HepG2 (cell line): ENCODE results near the gene RPS19BP1. TPM values are rescaled to one million over a fixed set of nuclear protein-coding genes. Genes with fewer than 3 reads are reported as not detected.
A peak's percentile ranks its signal among the peaks of the same experiment; 100 is the strongest.

Source experiments
- ATAC-seq: fragments of 200-7000 bp; cut with Tn5 transposase; 3 replicates; pipeline ENCODE4 v1.9.1; 2020; ENCODE audit warnings: mild to moderate bottlenecking, moderate library complexity
- BruUV-seq: library from RNA; stranded (reverse); fragments of 400-500 nt; replicated peaks from 2 replicates; lab custom pipeline; 2021; lab: Mats Ljungman, UMichigan
- CTCF ChIA-PET: fragments of 300-600 bp; formaldehyde crosslinking; extraction: SDS; loops from one replicate; lab custom pipeline; 2021; ENCODE audit warnings: low total read pairs, inconsistent platforms, low intra/inter-chr PET ratio; lab: Yijun Ruan, JAX
- POLR2A ChIA-PET: fragments of 350-600 bp; sonication (Branson Sonifier 250); formaldehyde crosslinking; loops from one replicate; lab custom pipeline; 2020; ENCODE audit warnings: antibody characterized with exemption, inconsistent platforms; lab: Yijun Ruan, JAX
- DNase-seq: peaks from one replicate; pipeline ENCODE4 v3.0.0-alpha.2; 2015; ENCODE audit warnings: low spot score
- FAIRE-seq: peaks from 3 replicates; lab custom pipeline; 2011; peaks lifted over from hg19 to GRCh38; lab: Jason Lieb, UNC
- H2AFZ ChIP-seq: one replicate; pipeline ENCODE4 v1.6.1; 2011; ENCODE audit warnings: low read length, inconsistent platforms
- H3K27ac ChIP-seq: fragments of 300-600 bp; 3 replicates; pipeline ENCODE4 v1.8.0; 2011; ENCODE audit warnings: mixed run types, mild to moderate bottlenecking, mixed read lengths, low read length, inconsistent platforms; ENCODE audit not compliant: insufficient read depth; ENCODE audit errors: extremely low read length
- H3K27me3 ChIP-seq, 2 experiments: fragments of 200-600 bp in 1 of 2; 2 replicates in 1 of 2; 3 replicates in 1 of 2; pipeline versions ENCODE4 v1.6.0 to v1.8.0; 2011; ENCODE audit warnings: low read length in 2 of 2, mild to moderate bottlenecking in 2 of 2, moderate library complexity in 2 of 2, inconsistent platforms in 1 of 2; ENCODE audit not compliant: insufficient read depth in 2 of 2, control insufficient read depth in 1 of 2
- H3K36me3 ChIP-seq, 2 experiments: fragments of 200-600 bp in 1 of 2; replicated peaks in 1 of 2; 2 replicates in 1 of 2; 3 replicates in 1 of 2; pipeline versions ENCODE4 v1.5.1 to v1.8.0; 2011; ENCODE audit warnings: low read length in 2 of 2, inconsistent platforms in 1 of 2; ENCODE audit not compliant: insufficient read depth in 2 of 2, control insufficient read depth in 1 of 2
- H3K4me1 ChIP-seq: 2 replicates; pipeline ENCODE4 v1.5.1; 2012; ENCODE audit warnings: low read length, inconsistent platforms; ENCODE audit not compliant: insufficient read depth
- H3K4me2 ChIP-seq: 2 replicates; pipeline ENCODE4 v1.6.0; 2011; ENCODE audit warnings: low read depth, low read length, inconsistent platforms
- H3K4me3 ChIP-seq, 3 experiments: fragments of 200-600 bp in 1 of 3; sonication (generic), shearing (Covaris generic) in 1 of 3; replicated peaks in 1 of 3; 2 replicates each; pipeline ENCODE4 v1.5.1; 2011 to 2016; ENCODE audit warnings: low read length in 3 of 3, inconsistent platforms in 2 of 3, low read depth in 2 of 3, mild to moderate bottlenecking in 2 of 3, control low read depth in 1 of 3, mixed read lengths in 1 of 3; ENCODE audit not compliant: insufficient read depth in 1 of 3
- H3K79me2 ChIP-seq: one replicate; pipeline ENCODE4 v1.6.1; 2011; ENCODE audit warnings: low read length, inconsistent platforms; ENCODE audit not compliant: insufficient read depth
- H3K9ac ChIP-seq: 2 replicates; pipeline ENCODE4 v1.6.0; 2011; ENCODE audit warnings: mild to moderate bottlenecking, low read depth, low read length, inconsistent platforms; ENCODE audit not compliant: insufficient read depth
- H3K9me3 ChIP-seq: 2 replicates; pipeline ENCODE4 v1.5.1; 2012; ENCODE audit warnings: mild to moderate bottlenecking, low read length
- H4K20me1 ChIP-seq: 2 replicates; pipeline ENCODE4 v1.6.0; 2011; ENCODE audit warnings: inconsistent platforms, mild to moderate bottlenecking, low read length, moderate library complexity; ENCODE audit not compliant: insufficient read depth
- AGO2 ChIP-seq: fragments of 200-400 bp; formaldehyde crosslinking; optimal IDR thresholded peaks from 2 replicates; pipeline ENCODE3; 2017; ENCODE audit warnings: mild to moderate bottlenecking, low read depth, low read length, moderate library complexity
- ETV6 ChIP-seq: sonication (generic); formaldehyde crosslinking; conservative IDR thresholded peaks from 2 replicates; pipeline ENCODE4 v1.4.0; 2020; ENCODE audit warnings: missing genetic modification reagents
- KAT7 ChIP-seq: IDR thresholded peaks from 2 replicates; pipeline ENCODE4 v1.6.1; 2018; ENCODE audit warnings: borderline replicate concordance, missing compliant biosample characterization
- SIX1 ChIP-seq: sonication (generic); formaldehyde crosslinking; IDR thresholded peaks from 2 replicates; pipeline ENCODE4 v1.4.0; 2020; ENCODE audit warnings: missing genetic modification reagents, borderline replicate concordance
- XRCC5 ChIP-seq: fragments of 200-400 bp; formaldehyde crosslinking; optimal IDR thresholded peaks from 2 replicates; pipeline ENCODE3; 2017; ENCODE audit warnings: mild to moderate bottlenecking, low read length
- WGBS: methylation state at CpG from one replicate; pipeline ENCODE4 v1.1.6; 2017; ENCODE audit warnings: low lambda C conversion rate; 5-methylcytosine and 5-hydroxymethylcytosine counted together
- in situ Hi-C: cut with HindIII; loops from 2 replicates; pipeline ENCODE4 v1.10.0; 2017; ENCODE audit warnings: low pct_unique_long_range_greater_than_20kb; ENCODE audit not compliant: extremely low pct_ligation_motif_present
- intact Hi-C: fragments of 100-400 bp; cut with micrococcal nuclease; formaldehyde crosslinking; loops from one replicate; pipeline ENCODE4 v1.10.0; 2022; ENCODE audit not compliant: unreplicated experiment
- polyA plus RNA-seq, 8 experiments: library from polyadenylated mRNA; depleted of rRNA in 3 of 8; stranded (reverse) in 7 of 8; unstranded in 1 of 8; fragments of >200 nt; fragmentation: Illumina TruSeq in 4 of 8; extraction: Trizol in 4 of 8; gene quantifications; 2 replicates each; pipeline versions ENCODE4 v1.2.1 to v1.2.3, GENCODE V29; 2011 to 2016; ENCODE audit warnings: low read depth in 4 of 8, missing spikeins in 1 of 8, mixed read lengths in 1 of 8; ENCODE audit not compliant: insufficient read depth in 1 of 8
- total RNA-seq, 5 experiments: library from RNA; depleted of rRNA; stranded (reverse); fragments of >200 nt; fragmentation: Illumina TruSeq; extraction: Trizol; gene quantifications; 2 replicates each; pipeline ENCODE4 v1.2.3, GENCODE V29; 2016; ENCODE audit warnings: low read depth in 1 of 5
- TF ChIP-seq, protein P1 (sequence below): sonication (generic); formaldehyde crosslinking; IDR thresholded peaks from 2 replicates; pipeline ENCODE4 v1.4.0; 2020; ENCODE audit warnings: missing genetic modification reagents
- TF ChIP-seq, protein P2 (sequence below): sonication (generic); formaldehyde crosslinking; IDR thresholded peaks from 2 replicates; pipeline ENCODE4 v1.5.0; 2020; ENCODE audit warnings: mild to moderate bottlenecking, missing genetic modification reagents, moderate library complexity
- TF ChIP-seq, protein P3 (sequence below): sonication (generic); formaldehyde crosslinking; IDR thresholded peaks from 2 replicates; pipeline ENCODE4 v1.4.0; 2020; ENCODE audit warnings: missing genetic modification reagents
- TF ChIP-seq, protein P4 (sequence below): sonication (generic); formaldehyde crosslinking; IDR thresholded peaks from 2 replicates; pipeline ENCODE4 v1.4.0; 2020; ENCODE audit warnings: missing genetic modification reagents, borderline replicate concordance
- TF ChIP-seq, protein P5 (sequence below), 2 experiments: sonication (generic) in 1 of 2; formaldehyde crosslinking in 1 of 2; IDR thresholded peaks; 2 replicates each; pipeline versions ENCODE4 v1.5.1 to v1.6.1; 2011 to 2020; ENCODE audit warnings: borderline replicate concordance in 1 of 2, low read depth in 1 of 2, low read length in 1 of 2, mild to moderate bottlenecking in 1 of 2, missing genetic modification reagents in 1 of 2, moderate library complexity in 1 of 2

RPS19BP1 gene
- total and polyA plus RNA-seq, 2 of the 13 experiments (the other 11 are each of a cell fraction or from before 2014, with no cell fraction given) = 44.3 to 81.3 TPM

DNA sequence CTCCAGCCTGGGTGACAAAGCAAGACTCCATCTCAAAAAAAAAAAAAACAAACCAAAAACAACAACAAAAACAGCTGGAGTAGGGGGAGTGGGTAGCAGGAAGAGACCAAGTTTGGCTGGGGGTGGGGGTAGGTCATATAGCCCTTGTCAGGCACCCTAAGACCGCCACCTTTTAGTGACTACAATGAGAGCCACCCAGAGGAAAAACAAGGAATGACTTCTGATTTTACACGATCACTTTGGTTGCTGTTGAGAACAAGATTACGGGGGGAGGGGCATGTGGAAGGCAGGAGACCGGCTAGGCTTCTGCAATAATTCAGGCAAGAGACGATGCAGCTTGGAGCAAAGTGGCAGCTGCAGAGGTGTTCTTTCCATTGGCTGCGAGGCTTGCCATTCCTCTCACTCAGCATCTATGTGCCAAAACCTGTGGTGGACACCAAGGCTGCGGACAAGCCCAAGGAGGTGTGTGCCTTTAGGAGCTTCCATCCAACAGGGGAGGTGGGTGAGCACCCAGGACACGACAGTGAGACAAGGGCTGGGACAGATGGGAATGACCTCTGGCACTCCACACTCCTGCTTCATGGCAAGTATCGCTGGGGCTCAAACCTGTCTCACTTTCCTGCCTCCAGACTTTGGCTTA is 1.7 kb downstream of the RPS19BP1 start:
- Histone ChIP-seq H3K4me1 (peaks cover 78% of the 10 kb centered on the region), H3K4me2 (peak overlapping the region; percentile 89), H3K4me3 (peak overlapping the region in 2 of 3 experiments; percentile 17 to 80; a peak in 1 of 6 replicates), H3K36me3 (peaks cover 2 to 15% of the 10 kb centered on the region in 2 experiments; a peak in 4 of 5 replicates), H2AFZ (no peak overlapping the region), H4K20me1 (peaks cover 29% of the 10 kb centered on the region), H3K9me3 (no peaks in the 10 kb centered on the region), H3K27me3 (peaks cover 0 to 4% of the 10 kb centered on the region in 2 experiments; a peak in 3 of 5 replicates), H3K27ac (no peak overlapping the region), H3K9ac (0 out of 2 replicates have a peak overlapping the region, but pooled peaks have one; percentile 93), H3K79me2 (peaks cover 21% of the 10 kb centered on the region)
- TF ChIP-seq, protein P1, sequence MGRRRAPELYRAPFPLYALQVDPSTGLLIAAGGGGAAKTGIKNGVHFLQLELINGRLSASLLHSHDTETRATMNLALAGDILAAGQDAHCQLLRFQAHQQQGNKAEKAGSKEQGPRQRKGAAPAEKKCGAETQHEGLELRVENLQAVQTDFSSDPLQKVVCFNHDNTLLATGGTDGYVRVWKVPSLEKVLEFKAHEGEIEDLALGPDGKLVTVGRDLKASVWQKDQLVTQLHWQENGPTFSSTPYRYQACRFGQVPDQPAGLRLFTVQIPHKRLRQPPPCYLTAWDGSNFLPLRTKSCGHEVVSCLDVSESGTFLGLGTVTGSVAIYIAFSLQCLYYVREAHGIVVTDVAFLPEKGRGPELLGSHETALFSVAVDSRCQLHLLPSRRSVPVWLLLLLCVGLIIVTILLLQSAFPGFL (CRISPR knock-in tag) = no peak
- TF ChIP-seq AGO2 = no peak
- TF ChIP-seq, protein P2, sequence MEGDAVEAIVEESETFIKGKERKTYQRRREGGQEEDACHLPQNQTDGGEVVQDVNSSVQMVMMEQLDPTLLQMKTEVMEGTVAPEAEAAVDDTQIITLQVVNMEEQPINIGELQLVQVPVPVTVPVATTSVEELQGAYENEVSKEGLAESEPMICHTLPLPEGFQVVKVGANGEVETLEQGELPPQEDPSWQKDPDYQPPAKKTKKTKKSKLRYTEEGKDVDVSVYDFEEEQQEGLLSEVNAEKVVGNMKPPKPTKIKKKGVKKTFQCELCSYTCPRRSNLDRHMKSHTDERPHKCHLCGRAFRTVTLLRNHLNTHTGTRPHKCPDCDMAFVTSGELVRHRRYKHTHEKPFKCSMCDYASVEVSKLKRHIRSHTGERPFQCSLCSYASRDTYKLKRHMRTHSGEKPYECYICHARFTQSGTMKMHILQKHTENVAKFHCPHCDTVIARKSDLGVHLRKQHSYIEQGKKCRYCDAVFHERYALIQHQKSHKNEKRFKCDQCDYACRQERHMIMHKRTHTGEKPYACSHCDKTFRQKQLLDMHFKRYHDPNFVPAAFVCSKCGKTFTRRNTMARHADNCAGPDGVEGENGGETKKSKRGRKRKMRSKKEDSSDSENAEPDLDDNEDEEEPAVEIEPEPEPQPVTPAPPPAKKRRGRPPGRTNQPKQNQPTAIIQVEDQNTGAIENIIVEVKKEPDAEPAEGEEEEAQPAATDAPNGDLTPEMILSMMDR (CRISPR knock-in tag) = peak; percentile 21; the same call in 1 of the 2 replicates
- peak; percentile 20 for TF ChIP-seq XRCC5
- TF ChIP-seq, protein P3, sequence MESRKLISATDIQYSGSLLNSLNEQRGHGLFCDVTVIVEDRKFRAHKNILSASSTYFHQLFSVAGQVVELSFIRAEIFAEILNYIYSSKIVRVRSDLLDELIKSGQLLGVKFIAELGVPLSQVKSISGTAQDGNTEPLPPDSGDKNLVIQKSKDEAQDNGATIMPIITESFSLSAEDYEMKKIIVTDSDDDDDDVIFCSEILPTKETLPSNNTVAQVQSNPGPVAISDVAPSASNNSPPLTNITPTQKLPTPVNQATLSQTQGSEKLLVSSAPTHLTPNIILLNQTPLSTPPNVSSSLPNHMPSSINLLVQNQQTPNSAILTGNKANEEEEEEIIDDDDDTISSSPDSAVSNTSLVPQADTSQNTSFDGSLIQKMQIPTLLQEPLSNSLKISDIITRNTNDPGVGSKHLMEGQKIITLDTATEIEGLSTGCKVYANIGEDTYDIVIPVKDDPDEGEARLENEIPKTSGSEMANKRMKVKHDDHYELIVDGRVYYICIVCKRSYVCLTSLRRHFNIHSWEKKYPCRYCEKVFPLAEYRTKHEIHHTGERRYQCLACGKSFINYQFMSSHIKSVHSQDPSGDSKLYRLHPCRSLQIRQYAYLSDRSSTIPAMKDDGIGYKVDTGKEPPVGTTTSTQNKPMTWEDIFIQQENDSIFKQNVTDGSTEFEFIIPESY = peak; percentile 75
- TF ChIP-seq KAT7 (CRISPR knock-in tag) = no peak
- no peak for TF ChIP-seq SIX1
- TF ChIP-seq ETV6 (CRISPR knock-in tag) = no peak
- TF ChIP-seq, protein P4, sequence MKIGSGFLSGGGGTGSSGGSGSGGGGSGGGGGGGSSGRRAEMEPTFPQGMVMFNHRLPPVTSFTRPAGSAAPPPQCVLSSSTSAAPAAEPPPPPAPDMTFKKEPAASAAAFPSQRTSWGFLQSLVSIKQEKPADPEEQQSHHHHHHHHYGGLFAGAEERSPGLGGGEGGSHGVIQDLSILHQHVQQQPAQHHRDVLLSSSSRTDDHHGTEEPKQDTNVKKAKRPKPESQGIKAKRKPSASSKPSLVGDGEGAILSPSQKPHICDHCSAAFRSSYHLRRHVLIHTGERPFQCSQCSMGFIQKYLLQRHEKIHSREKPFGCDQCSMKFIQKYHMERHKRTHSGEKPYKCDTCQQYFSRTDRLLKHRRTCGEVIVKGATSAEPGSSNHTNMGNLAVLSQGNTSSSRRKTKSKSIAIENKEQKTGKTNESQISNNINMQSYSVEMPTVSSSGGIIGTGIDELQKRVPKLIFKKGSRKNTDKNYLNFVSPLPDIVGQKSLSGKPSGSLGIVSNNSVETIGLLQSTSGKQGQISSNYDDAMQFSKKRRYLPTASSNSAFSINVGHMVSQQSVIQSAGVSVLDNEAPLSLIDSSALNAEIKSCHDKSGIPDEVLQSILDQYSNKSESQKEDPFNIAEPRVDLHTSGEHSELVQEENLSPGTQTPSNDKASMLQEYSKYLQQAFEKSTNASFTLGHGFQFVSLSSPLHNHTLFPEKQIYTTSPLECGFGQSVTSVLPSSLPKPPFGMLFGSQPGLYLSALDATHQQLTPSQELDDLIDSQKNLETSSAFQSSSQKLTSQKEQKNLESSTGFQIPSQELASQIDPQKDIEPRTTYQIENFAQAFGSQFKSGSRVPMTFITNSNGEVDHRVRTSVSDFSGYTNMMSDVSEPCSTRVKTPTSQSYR (CRISPR knock-in tag) = peak; percentile 52; the same call in 1 of the 2 replicates
- TF ChIP-seq, protein P5, sequence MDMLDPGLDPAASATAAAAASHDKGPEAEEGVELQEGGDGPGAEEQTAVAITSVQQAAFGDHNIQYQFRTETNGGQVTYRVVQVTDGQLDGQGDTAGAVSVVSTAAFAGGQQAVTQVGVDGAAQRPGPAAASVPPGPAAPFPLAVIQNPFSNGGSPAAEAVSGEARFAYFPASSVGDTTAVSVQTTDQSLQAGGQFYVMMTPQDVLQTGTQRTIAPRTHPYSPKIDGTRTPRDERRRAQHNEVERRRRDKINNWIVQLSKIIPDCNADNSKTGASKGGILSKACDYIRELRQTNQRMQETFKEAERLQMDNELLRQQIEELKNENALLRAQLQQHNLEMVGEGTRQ (IDR thresholded peaks at IDR 0.05; ENCODE audit: low read depth, low read length) = no peak
- TF ChIP-seq, protein P5 (CRISPR knock-in tag; IDR thresholded peaks at IDR 0.05; ENCODE audit: borderline replicate concordance) = no peak
- ATAC-seq (no peak), FAIRE-seq (peak; percentile 26), DNase-seq (peak; percentile 57)
- ChIA-PET POLR2A (interaction anchor here (4.8 to 11.2 kb wide), 2 partner anchors 10 to 31 kb away, joined by 75 to 167 read pairs; partner anchors contain the start of genes ATF4 and MIEF1), CTCF (interaction anchor here (3.3 kb wide), 1 partner anchor 37 kb away, joined by 18 read pairs; no protein-coding TSS in a partner anchor)
- WGBS = 80% methylated on average over 6 of the region's 9 CpGs
- no TSS peak for BruUV-seq
- in situ Hi-C loops (no loop called here), intact Hi-C loops (no loop called here)
